M059J (cell line): ENCODE measurements around the gene MICALL1. TPM values are rescaled to one million over a fixed set of nuclear protein-coding genes. Genes with fewer than 3 reads are reported as not detected.

Experiments
- DNase-seq: peaks from one replicate; pipeline ENCODE4 v3.0.0-alpha.2; 2012; ENCODE audit warnings: low read depth
- total RNA-seq: library from RNA; depleted of rRNA; stranded (reverse); fragments of >200 nt; shearing (Covaris generic); gene quantifications from 2 replicates; pipeline ENCODE4 v1.2.3, GENCODE V29; 2014; rRNA removed

Gene MICALL1
- total RNA-seq, 1 experiment from 2014 or later, result 13.7 TPM

DNA sequence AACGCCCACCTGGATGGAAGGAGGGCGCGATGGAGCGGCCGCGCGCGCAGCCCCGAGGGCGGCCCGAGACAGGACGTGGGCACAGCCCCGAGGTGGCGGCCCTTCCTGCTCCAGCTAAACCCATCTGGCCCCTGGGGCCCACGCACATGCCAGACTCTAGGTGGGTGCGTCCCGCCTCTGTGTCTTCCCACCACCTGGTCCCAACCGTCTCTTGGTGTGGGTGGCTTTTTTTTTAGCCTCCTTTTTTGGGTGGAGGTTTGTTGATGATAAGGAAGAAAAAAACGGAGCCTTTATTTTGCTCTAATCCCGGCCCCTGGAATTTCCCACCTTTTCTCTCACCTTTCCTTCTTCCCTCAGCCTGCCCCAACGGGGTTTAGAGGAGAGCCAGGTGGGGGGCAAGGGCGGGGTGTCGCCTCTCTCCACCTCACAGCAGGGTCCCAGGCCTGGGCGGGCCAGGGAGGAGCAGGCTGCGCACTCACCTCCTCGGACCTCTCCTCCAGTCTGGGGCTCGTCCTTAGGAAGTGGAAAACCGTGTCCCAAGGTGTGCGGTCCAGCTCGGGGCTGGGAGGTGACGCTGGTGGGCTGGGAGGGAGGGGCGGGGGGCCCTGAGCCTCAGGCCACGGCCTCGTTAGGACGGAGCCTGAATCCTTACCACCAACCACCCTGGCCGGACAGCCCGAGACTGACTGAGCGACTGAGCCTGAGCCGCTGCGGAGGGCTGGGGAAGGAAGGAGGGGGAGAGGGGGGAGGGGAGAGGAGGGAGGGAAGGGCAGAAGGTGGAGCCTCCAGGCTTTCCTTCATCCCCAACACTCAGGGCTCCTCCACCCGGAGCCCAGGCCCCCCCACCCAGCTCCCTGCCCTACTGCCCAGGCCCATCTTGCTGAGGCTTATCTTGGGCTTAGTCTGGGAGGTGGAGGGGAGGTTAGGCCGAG, 78.0 kb downstream of the MICALL1 start, which contains the start of gene SOX10:
SOX10 (minus strand) TSS at position 696 of the 932 bp plus-strand sequence. CDS start 771 bp downstream, outside the sequence.
- no peak for DNase-seq

DNA sequence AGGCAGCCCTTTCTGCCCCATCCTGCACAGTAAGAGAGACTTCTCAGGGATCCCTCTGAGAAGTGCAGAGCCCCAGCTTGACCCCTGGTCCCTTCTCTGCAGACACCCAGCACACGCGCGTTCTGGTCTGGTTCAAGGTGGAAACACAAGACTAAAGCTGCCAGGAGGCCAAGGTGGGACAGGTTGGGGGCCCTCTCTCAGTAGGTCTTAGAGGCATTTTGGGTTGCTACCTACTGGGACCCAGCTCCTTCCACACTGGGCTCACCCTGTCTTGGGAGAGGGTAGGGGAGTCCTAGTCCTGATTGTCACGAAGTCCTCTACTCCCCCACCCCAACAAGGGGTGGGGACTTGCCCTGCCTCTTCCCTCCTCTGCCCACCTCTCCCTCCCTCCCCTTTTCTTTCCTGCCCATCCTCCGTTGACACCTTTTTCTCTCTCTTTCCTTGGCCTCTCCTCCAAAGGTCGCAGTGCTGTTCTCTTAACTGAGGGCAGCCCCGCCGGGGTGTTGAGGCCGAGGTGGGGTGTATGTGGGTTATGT, 79.0 kb downstream of the MICALL1 start:
- DNase-seq, result no peak

GRCh38 chr22:37985751-37986281, 79.7 kb downstream of the MICALL1 start:
- DNase-seq, result no peak

DNA sequence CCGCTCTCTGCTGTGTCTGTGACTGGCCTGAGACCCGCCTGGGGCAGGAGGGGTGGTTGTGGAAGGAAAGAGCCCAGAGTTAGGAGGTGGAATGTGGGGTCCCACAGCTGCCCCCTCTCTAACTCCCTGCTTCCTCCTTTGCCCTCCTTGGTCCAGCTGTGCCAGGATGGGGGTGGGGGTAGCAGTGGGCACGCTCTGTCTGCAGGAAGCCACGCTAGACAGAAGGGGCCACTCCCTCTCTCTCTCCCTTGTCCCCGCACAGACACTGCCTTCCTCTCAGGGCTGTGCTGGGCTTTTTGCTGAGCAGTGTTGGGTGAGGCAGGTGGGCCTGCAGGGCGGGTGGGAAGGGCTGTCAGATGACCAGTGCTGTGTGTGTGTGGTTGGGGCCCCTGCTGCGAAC, 80.3 kb downstream of the MICALL1 start:
- DNase-seq, result no peak

DNA sequence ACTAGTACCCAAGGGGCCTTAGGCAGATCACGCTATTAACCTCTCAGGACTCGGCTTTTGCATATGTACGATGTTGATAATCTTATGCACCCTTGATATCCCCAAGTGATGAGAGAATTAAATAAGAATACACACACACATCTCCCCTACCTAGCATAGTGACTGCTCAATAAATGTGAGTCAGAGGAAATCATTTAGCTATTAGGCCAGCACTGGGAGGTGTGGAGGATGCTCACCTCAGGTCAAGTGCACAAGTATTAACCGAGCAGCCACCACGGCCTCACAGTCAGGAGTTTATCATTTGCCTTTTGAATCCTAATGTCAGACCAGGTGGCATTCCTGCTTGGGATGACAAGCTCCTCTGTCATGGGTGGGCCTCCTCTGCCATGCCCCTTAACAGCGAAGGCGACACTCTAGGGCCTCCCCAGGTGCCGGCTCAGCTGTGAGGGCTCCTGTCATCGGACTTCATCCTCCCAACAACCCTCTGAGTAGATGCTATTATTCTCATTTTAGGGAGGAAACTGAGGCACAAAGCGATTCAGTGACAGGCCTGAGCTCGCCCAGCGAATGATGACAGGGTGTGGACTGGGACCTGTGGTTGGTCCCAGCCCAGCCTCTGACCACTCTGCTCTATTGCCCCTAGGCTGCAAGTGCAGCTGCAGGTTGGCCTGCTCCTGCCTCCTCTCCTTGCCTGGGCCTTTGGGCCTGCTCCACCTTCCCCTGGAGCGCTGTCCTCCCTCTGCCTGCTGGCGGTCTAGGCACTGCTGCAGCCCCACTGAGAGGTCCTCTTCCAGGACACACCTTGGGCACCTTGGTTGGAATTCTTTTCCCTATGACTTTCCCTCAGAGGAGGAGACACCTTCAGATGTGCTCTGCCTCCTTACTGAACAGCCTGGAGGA, 83.3 kb downstream of the MICALL1 start:
- no peak for DNase-seq

GRCh38 chr22:37990301-37990700, 84.2 kb downstream of the MICALL1 start:
- no peak for DNase-seq

- DNase-seq, result no peak
Measured at GRCh38 chr22:37990862-37991261, 84.8 kb downstream of the MICALL1 start.

- no peak for DNase-seq
Measured at GRCh38 chr22:37991731-37992442, 85.8 kb downstream of the MICALL1 start.

Other genes starting within 250 kb of the MICALL1 start
- 29.8 and 32.6 TPM in 2 replicates for gene PDXP, start 247.6 kb upstream of the MICALL1 start, total RNA-seq
- 2,501 and 2,563 TPM in 2 replicates for gene LGALS1, start 230.7 kb upstream of the MICALL1 start, total RNA-seq
- 20.6 and 25.9 TPM in 2 replicates for gene NOL12, start 220.0 kb upstream of the MICALL1 start, total RNA-seq
- gene TRIOBP, start 209.2 kb upstream of the MICALL1 start, total RNA-seq, result 42.5 and 68.1 TPM in 2 replicates
- 18.3 and 26.4 TPM in 2 replicates for gene GCAT, start 98.4 kb upstream of the MICALL1 start, total RNA-seq
- gene GALR3, start 82.9 kb upstream of the MICALL1 start, total RNA-seq, result not detected in 2 replicates
- gene ANKRD54, start 62.0 kb upstream of the MICALL1 start, total RNA-seq, result 17.0 and 20.6 TPM in 2 replicates
- gene EIF3L, start 56.9 kb upstream of the MICALL1 start, total RNA-seq, result 136 and 156 TPM in 2 replicates
- gene C22orf23, start 47.3 kb downstream of the MICALL1 start, total RNA-seq, result 0.05 and 0.22 TPM in 2 replicates
- 77.2 and 91.6 TPM in 2 replicates for gene POLR2F, start 47.4 kb downstream of the MICALL1 start, total RNA-seq
- gene SOX10, start 78.3 kb downstream of the MICALL1 start, total RNA-seq, result not detected in 2 replicates
- 21.7 and 26.8 TPM in 2 replicates for gene PICK1, start 151.1 kb downstream of the MICALL1 start, total RNA-seq
- gene SLC16A8, start 177.9 kb downstream of the MICALL1 start, total RNA-seq, result not detected in 2 replicates
- not detected in 2 replicates for gene BAIAP2L2, start 204.4 kb downstream of the MICALL1 start, total RNA-seq